Skin of body (tissue), 2 donors: Measurements from ENCODE around the gene TGM6. TPM values are rescaled to one million over a fixed set of nuclear protein-coding genes. Genes with fewer than 3 reads are reported as not detected.

Experiments used
- DNase-seq: peaks from one replicate; lab custom pipeline; 2025; lab: John Stamatoyannopoulos, UW
- total RNA-seq: library from RNA; depleted of rRNA; stranded (reverse); fragments of >200 nt; gene quantifications from one replicate; pipeline ENCODE4 v1.2.3, GENCODE V29; 2014

Gene TGM6
- total RNA-seq: 6.1 TPM

DNA sequence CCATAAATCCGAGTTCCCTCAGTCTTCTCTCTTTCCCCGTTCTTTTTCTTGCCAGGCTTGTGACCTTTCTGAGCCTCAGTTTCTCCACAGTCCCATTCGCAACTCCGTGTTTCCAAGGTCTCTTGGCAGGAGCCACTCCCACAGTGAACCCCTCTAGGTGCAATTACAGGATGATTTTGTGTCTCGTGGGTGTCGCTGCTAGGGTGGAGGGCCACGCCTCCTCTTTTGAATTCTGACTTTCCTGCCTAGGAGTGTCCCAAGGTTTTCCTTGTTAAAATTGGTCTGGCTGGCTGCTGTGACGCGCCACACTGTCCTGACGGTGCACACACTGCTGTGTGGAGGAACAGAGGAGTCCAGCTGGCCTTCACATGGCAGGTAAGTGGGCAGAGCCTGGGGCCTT is at the start of gene TGM6:
TSS of gene TGM6 (plus strand) at position 301 of the 400 bp plus-strand sequence. CDS start at position 369, 68 bp downstream.
- DNase-seq: no peak

GRCh38 chr20:2331106-2331505 is 49.6 kb upstream of the TGM6 start:
- no peak for DNase-seq

DNA sequence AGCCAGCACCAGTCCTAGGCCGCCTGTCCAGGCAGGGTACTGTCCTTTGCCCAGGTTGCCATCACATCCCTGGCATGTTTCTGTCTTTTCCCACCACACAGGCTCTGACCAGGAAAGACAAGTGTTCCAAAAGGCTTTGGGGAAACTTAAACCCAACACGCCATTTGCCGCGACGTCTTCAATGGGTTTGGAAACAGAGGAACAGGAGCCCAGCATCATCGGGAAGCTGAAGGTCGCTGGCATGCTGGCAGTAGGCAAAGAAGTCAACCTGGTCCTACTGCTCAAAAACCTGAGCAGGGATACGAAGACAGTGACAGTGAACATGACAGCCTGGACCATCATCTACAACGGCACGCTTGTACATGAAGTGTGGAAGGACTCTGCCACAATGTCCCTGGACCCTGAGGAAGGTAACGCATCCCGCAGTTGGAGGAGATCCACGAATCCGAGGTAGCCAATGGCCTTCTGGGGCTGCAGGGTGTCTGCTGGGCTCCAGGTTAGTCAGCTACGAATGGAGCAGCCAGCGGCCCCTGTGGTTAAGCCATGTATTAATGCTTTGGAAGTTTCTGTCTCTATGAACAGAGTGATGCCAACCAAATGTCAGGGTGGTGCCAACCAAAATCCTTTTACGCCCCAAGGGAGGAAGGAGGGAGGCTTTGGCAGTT is 48.7 kb upstream of the TGM6 start:
- DNase-seq: no peak

DNA sequence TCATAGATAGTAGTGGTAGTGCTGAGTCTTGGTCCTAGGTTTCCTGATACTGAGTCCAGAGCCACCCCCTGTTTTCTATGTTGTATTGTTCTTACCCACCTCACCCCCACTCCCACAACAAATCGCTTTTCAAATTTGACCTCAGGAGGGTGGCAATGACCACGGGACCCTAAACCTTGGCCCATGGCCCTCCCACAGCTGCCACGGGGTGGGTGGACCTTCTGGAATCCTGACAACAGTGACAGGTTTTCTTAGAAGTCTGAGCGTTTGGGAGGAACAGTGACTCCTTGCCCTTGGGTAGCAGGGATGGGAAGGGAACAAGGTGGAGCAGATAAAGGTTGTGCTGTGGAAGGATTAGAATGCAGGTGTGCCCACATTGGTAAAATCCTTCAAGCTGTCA is 48.0 kb upstream of the TGM6 start:
- DNase-seq: no peak

DNA sequence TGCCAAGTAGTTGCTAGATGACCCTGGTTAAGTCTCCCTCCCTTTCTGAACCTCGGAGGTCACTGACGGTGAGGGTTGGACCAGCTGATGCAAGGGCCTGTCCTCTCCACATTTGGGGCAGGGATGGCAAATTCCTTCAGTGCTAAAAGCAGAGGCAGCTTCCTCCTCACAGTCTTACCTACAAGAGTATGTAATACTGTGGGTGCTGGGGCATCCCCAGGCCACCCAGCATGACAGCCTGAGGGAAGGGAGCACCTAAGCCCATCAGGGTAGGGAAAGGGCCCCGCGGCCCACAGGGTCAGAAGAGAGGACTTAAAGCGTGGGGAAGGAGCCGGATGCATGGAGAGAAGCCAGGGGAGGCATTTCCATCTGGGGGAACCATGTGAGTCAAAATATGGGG is 46.9 kb upstream of the TGM6 start:
- no peak for DNase-seq

DNA sequence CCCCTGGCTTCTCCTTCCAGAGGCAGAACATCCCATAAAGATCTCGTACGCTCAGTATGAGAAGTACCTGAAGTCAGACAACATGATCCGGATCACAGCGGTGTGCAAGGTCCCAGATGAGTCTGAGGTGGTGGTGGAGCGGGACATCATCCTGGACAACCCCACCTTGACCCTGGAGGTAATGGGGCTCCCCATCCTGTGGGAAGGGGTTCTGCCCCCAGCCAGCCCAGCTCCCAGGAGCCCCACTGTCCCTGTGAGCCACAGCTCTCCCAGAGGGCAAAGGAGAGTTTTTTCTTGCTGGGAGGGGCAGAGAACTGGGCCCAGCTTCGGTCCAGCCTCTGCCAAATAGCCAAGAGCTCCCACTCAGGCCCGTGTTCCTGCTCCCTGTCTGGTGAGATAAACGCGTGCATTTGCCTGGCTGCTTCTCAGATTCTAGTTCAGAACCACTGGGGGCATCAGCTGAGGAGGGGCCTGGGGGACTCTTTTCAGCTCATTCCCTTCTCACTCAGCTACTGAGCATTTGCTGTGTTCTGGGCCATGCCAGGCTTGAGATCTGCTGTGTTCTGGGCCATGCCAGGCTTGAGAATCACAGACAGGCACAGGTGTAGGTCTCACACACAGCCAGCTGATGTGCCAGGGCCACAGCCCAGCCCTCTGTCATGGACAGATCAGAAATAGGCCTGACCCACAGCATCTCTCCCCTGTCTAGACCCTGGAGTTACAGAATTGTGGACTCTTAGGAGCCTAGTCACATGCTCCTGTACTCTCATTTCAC is 45.4 kb upstream of the TGM6 start:
- DNase-seq: no peak

GRCh38 chr20:2336471-2336870 is 44.2 kb upstream of the TGM6 start:
- no peak for DNase-seq

DNA sequence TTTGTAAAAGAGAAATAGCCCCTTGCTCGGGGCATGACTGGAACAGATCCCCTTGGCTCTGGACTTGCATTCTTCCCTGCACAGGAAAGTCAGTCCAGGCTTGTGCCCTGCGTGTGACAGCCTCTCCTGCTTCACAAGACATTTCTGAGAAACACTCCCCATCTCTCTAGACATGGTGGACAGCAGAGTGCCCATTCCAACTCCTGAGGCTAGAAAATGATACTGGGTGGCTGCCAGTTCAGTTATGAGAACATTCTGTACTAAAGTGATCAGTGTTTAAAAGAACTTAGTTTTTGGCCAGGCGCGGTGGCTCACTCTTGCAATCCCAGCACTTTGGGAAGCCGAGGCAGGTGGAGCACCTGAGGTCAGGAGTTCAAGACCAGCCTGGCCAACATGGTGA is 43.6 kb upstream of the TGM6 start:
- no peak for DNase-seq

GRCh38 chr20:2338411-2339066 is 42.2 kb upstream of the TGM6 start:
- DNase-seq: no peak

DNA sequence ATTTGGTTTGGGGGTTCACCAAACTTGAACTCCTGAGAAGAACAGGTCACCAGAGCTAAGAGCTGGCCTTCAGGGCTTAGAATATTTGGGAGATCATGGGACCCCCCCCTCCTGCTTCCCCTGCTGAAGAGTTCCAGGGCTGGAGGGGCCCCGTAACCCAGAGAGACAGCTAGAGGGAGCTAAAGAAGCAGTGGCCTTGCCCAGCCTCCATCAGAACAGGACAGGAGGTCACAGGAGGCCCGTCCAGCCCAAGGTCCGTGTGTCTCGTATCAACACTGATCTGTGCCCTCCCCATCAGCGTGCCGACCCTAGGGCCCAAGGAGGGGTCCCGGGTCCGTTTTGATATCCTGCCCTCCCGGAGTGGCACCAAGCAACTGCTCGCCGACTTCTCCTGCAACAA is 40.6 kb upstream of the TGM6 start:
- DNase-seq: no peak

DNA sequence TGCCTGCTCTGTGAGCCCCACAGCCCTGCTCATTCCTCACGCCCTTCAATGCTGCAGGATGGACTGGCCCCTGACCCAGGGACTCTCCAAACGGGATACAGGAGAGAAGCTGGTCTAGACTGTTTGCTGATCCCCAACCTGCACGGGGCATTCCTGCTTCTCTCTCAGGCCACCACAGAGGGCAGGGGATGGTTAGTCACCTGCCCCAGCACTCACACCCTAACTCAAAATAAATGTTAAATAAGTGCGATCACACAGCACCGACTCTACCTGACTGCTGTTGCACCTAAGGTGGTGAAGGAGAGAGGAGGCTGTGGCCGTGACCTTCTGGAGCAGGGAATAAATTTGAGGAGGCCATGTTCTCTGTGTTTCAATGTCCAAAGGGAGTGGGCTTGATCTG is 39.9 kb upstream of the TGM6 start:
- DNase-seq: no peak

- DNase-seq: no peak
Observed at GRCh38 chr20:2341336-2341735, 39.4 kb upstream of the TGM6 start.

- DNase-seq: no peak
Observed at GRCh38 chr20:2342243-2342642, 38.5 kb upstream of the TGM6 start.

DNA sequence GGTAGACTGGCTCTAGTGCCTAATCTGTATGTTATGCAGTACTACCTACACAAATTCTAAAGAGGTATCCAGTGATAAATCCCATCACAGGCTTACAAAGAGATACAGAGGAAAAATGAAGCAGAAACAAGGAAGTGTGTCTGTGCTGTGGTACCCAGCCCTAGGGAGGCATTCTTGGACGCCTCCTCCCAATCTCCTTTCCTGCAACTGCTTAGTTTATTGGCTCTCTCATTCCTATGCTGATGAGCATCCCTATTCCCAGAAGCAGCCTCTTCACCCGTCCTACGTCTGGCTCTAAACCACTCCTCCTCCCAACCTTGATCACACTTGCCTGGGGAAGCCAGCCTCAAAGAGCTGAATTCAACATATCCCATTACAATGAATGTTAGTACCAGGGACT is 34.5 kb upstream of the TGM6 start:
- no peak for DNase-seq

GRCh38 chr20:2348336-2348735 is 32.4 kb upstream of the TGM6 start:
- DNase-seq: no peak

DNA sequence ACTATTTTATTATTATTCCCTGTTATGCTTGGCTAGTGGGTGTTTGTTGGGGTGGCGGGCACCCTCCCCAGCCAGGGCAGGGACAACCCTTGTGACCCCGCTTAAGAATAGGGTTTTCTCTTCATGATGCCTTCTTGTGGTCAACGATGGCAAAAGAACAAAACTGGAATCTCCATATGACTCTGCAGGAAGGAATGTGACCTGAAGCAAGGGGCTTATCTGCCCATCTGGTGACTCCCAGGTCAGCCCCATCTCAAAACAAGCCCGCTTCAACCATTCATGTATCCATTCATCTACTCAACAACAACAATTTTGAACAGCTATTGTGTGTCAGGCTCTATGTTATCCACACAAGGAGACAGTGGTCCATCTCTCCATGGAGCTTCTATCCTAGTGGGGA is 30.9 kb upstream of the TGM6 start:
- no peak for DNase-seq

DNA sequence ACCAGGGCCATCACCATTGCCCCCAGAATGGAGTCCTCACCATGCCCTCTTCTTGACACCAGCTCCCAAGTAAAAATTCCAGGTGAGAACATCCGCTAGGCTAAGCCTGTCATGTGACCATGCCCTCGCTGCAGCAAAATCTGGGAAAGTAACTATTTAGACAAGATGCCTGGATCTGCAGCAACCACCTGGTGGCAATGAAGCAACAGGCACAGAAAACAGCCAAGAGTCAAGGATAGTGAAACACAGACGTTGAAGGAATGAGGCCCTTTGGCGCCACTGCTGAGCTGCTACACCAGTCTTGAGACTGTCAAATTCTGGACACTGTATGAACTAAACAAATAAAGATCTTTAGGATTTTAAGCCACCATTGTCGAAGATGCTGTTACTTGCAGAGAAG is 30.1 kb upstream of the TGM6 start:
- DNase-seq: no peak

DNA sequence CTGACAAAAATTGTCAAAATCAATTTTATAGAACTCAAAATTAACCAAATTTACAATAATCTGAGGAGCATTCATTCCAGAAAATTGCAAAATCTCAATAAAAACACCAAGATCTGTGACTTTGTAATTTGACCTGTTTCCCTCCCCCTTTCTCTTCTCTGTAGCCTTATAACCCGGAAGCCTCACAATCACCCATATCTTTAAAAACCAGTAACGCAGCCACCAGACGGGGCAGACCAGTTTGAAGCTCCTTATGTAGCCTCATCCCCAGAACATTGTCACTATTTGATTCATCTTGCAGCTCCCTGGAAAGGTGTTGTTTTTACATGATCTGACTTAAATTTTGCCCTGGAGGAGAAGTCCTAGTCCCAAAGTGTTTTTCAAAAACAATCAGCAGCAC is 27.5 kb upstream of the TGM6 start:
- DNase-seq: no peak

DNA sequence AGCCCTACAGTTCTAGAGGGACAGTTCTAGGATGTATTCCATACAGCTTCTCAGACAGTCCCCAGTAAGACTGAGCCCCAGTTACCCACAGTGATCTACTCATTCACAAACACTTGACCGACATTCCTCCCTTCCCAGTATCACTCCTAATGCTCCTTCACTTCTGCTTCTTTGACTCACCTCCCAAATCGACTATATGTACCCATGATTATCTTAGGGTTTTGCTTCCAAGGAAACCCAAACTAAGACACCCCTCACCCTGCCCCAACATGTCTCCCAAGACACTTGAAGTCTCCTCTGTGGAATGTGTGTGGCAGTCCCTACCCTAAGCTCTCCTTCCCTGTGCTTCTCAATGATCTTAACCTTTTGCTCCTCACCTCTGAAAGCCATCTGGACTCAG is 23.6 kb upstream of the TGM6 start:
- no peak for DNase-seq

- no peak for DNase-seq
Observed at GRCh38 chr20:2358006-2358405, 22.7 kb upstream of the TGM6 start.

GRCh38 chr20:2361035-2361593 is 19.6 kb upstream of the TGM6 start:
- no peak for DNase-seq

DNA sequence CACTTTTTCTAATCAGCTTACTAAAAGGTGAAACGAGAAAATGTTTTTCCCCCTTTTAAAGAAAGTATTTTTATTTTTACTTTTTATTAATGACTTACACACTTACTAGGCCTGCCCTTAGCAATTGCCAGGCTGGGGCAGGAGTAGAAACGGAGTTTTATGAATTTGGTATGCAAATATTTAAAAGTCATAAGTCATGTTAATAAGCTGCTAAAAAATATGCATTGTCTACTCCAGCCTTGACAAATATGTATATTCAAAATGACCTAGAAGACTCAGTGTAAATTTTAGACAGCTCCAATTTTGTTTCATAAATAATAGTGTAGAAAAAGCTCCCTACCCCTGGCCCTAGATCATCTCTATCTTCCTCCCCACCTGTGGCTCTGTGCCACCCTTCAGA is 17.5 kb upstream of the TGM6 start:
- no peak for DNase-seq
